Cardiac muscle cell (in vitro differentiated cells and primary cell): ENCODE measurements around the gene SERBP1. TPM values are rescaled to one million over a fixed set of nuclear protein-coding genes. Genes with fewer than 3 reads are reported as not detected.

Experiments
- DNase-seq, 2 donors: peaks; one replicate each; pipeline versions ENCODE4 v3.0.0 to v3.0.0-alpha.2; 2010 to 2017; ENCODE audit warnings: low read depth in 1 of 2, low spot score in 1 of 2
- H3K27ac ChIP-seq: fragments of 200-600 bp; sonication (generic); 2 replicates; pipeline ENCODE4 v1.5.1; 2016
- H3K27me3 ChIP-seq: fragments of 200-600 bp; sonication (generic); 2 replicates; pipeline ENCODE4 v1.6.0; 2016; ENCODE audit warnings: control low read depth
- H3K36me3 ChIP-seq: fragments of 200-600 bp; sonication (generic); 2 replicates; pipeline ENCODE4 v1.5.1; 2016; ENCODE audit warnings: control low read depth
- H3K4me1 ChIP-seq: fragments of 200-600 bp; sonication (generic); 2 replicates; pipeline ENCODE4 v1.8.1; 2017; ENCODE audit warnings: low read depth, mild to moderate bottlenecking, mixed run types
- H3K4me3 ChIP-seq: fragments of 200-600 bp; sonication (generic); 2 replicates; pipeline ENCODE4 v1.5.1; 2016; ENCODE audit warnings: mild to moderate bottlenecking
- H3K9me3 ChIP-seq: fragments of 200-600 bp; sonication (generic); 2 replicates; pipeline ENCODE4 v1.5.1; 2017; ENCODE audit warnings: low read depth, mild to moderate bottlenecking, control low read depth
- CTCF ChIP-seq: IDR thresholded peaks from 2 replicates; pipeline ENCODE4 v1.5.1; 2012; ENCODE audit warnings: low read depth, mild to moderate bottlenecking, low read length
- polyA plus RNA-seq: library from polyadenylated mRNA; unstranded; fragments of >200 nt; fragmentation: Nextera tagmentation; extraction: Ambion mirVana; gene quantifications from 2 replicates; pipeline ENCODE4 v1.2.1, GENCODE V29; 2016
- total RNA-seq: library from RNA; depleted of rRNA; stranded (reverse); fragments of >200 nt; gene quantifications from 2 replicates; pipeline ENCODE4 v1.2.3, GENCODE V29; 2016

SERBP1 gene
- total and polyA plus RNA-seq, 2 experiments from 2014 or later = 136 to 433 TPM

DNA sequence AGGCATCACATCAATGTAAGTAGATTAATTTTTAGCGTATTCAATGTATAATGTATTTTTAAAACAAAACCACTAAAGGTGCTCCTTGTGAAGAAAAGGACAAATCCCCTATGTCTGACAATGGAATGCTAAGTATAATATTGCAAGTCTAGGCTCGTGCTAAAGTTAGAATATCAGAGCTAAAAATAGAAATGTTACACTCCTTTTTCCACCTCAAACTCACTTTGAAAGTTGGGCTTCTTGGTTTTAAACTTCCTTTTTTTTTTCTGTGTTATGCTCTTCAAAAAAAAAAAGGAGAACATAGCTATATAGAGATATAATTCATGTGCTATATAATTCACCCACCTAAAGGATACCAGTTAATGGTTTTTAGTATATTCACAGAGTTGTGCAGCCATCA, 3.6 kb upstream of the SERBP1 start:
- H3K4me3 ChIP-seq = no peak overlapping the region
- no peak for TF ChIP-seq CTCF

GRCh38 chr1:67432745-67433144, 2.5 kb upstream of the SERBP1 start:
- DNase-seq = no peak
- Histone ChIP-seq H3K27ac (no peak overlapping the region), H3K4me1 (peaks cover 39% of the 10 kb centered on the region), H3K9me3 (no peaks in the 10 kb centered on the region), H3K27me3 (no peaks in the 10 kb centered on the region), H3K36me3 (no peaks in the 10 kb centered on the region), H3K4me3 (no peak overlapping the region)
- TF ChIP-seq CTCF = no peak

More for the DNA sequence above, 3.6 kb upstream of the SERBP1 start:
- no peaks in the 10 kb centered on the region for H3K36me3 ChIP-seq
- H3K4me1 ChIP-seq = peaks cover 41% of the 10 kb centered on the region
- H3K27ac ChIP-seq = peak overlapping the region; percentile 15
- H3K9me3 ChIP-seq = no peaks in the 10 kb centered on the region
- DNase-seq = no peak
- no peaks in the 10 kb centered on the region for H3K27me3 ChIP-seq

- H3K4me1 ChIP-seq = peaks cover 44% of the 10 kb centered on the region
- no peaks in the 10 kb centered on the region for H3K36me3 ChIP-seq
- no peaks in the 10 kb centered on the region for H3K9me3 ChIP-seq
- no peak for DNase-seq
- H3K27ac ChIP-seq = no peak overlapping the region
- H3K27me3 ChIP-seq = no peaks in the 10 kb centered on the region
- no peak for TF ChIP-seq CTCF
- no peak overlapping the region for H3K4me3 ChIP-seq
These were observed 1.8 kb upstream of the SERBP1 start for GRCh38 chr1:67431869-67432578.

DNA sequence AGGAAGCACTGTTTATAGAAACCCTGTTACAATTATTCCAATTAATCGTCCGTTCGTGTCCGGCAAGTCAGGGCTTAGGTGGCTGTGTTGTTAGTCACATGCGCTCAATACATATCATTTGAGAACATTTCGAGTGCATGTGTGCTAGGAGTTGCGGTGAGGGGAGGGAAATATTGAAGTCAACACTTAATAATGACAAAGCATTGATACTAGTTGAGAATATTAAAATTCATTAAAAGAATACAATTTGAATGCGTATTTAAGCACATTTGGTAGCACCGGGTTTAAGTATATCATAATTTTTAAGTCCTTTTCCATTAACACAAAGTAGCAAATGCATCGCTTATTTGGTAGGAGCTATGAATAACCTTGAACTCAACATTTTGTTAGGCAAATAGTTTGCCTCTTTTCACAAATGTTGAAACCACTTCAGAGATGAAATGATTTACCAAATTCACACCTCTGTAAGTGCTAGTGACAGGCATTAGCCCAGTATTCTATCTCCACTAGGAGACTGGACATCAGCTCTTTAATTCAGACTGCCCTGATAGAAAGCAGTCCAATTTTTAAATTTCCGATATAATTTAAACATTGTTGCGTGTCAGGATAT, 1.1 kb upstream of the SERBP1 start:
- no peaks in the 10 kb centered on the region for H3K27me3 ChIP-seq
- no peak for TF ChIP-seq CTCF
- peaks cover 51% of the 10 kb centered on the region for H3K4me1 ChIP-seq
- no peak for DNase-seq
- H3K27ac ChIP-seq = peak overlapping the region; percentile 84
- no peaks in the 10 kb centered on the region for H3K9me3 ChIP-seq
- H3K36me3 ChIP-seq = peaks cover under 1% of the 10 kb centered on the region
- peak overlapping the region; percentile 97 for H3K4me3 ChIP-seq

GRCh38 chr1:67429528-67430357, 459 bp downstream of the SERBP1 start:
- peak overlapping the region; percentile 35 for H3K27ac ChIP-seq
- H3K4me1 ChIP-seq = peaks cover 52% of the 10 kb centered on the region
- H3K27me3 ChIP-seq = no peaks in the 10 kb centered on the region
- peak overlapping the region; percentile 97 for H3K4me3 ChIP-seq
- DNase-seq = peak; percentile 18 to 41
- no peaks in the 10 kb centered on the region for H3K9me3 ChIP-seq
- H3K36me3 ChIP-seq = peaks cover 16% of the 10 kb centered on the region
- TF ChIP-seq CTCF = no peak
